ENCODE data around the gene LUZP1. TPM values are rescaled to one million over a fixed set of nuclear protein-coding genes. Genes with fewer than 3 reads are reported as not detected.

Gene LUZP1
- polyA plus RNA-seq, 1 donor = 37.1 TPM

Other genes starting within 250 kb of the LUZP1 start
- gene LACTBL1, start 196.0 kb downstream of the LUZP1 start, polyA plus RNA-seq (ENCODE audit: insufficient read length) = not detected
- gene TEX46, start 153.0 kb downstream of the LUZP1 start, polyA plus RNA-seq (ENCODE audit: insufficient read length) = 0.57 TPM
- gene KDM1A, start 149.4 kb downstream of the LUZP1 start, polyA plus RNA-seq (ENCODE audit: insufficient read length) = 146 TPM
- 0.23 TPM for gene HTR1D, start 48.6 kb upstream of the LUZP1 start, polyA plus RNA-seq (ENCODE audit: insufficient read length)
- gene HNRNPR, start 175.4 kb upstream of the LUZP1 start, polyA plus RNA-seq (ENCODE audit: insufficient read length) = 298 TPM
- 32.3 TPM for gene ZNF436, start 201.0 kb upstream of the LUZP1 start, polyA plus RNA-seq (ENCODE audit: insufficient read length)